NCI-H1436 (cell line): ENCODE results near the gene KAT14.
A peak's percentile ranks its signal among the peaks of the same experiment; 100 is the strongest.
"Not testable (repeated sequence)": the region's sequence is repeated elsewhere in the genome, so short reads cannot be mapped to it uniquely, and the experiment has no call there.

Experiments
- DNase-seq: peaks from one replicate; lab custom pipeline; 2025; lab: John Stamatoyannopoulos, UW

Gene KAT14

DNA sequence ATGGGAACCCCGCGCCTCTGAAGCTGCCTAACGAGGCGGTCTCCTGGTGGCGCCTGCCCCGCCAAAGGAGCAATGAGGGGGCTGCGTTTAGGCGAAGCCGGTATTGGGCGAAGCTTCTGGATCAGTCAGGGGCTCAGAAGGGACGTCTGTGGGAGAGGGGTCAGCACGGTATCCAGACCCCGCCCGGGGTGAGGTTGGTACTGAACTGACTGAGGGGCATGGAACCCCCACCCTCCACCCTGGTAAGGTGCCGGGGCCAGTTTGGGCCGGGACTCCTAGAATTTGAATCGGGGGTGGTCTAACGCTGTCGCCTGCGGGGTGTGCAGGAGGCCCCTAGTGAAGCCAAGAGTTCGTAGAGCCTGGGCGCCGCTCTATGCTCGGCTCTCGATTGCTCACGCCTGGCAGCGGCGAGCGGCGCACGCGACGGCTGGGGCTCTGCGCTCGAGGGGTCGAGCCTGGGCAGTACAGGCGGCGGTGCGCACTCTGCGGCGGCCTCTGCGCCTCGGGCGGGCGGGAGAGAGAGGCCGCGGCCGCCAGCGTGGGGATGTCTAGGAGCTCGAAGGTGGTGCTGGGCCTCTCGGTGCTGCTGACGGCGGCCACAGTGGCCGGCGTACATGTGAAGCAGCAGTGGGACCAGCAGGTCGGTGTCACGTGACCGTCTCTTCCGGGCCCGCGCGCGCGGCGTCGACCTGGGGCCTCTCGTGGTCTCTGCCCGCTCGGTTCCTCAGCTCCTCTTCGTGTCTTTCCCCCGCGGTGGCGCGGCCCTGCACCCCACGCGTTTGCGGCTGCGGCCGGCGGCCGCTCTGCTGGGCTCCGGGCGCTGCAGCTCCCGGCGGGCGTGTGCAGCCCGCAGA is at the start of gene KAT14, which contains the start of gene PET117:
TSS of gene KAT14 (plus strand) at position 452 of the 854 bp plus-strand sequence. CDS start 4,798 bp downstream, outside the sequence.
TSS of gene PET117 (plus strand) at position 452 of the 854 bp plus-strand sequence. CDS start at position 545, 93 bp downstream.
- DNase-seq = peak; percentile 75

GRCh38 chr20:18088298-18088697 is 49.4 kb upstream of the KAT14 start:
- not testable (repeated sequence) for DNase-seq

- not testable (repeated sequence) for DNase-seq
These were observed 48.8 kb upstream of the KAT14 start for GRCh38 chr20:18088841-18089240.

GRCh38 chr20:18090044-18090443 is 47.6 kb upstream of the KAT14 start:
- DNase-seq = no peak

GRCh38 chr20:18090477-18090876 is 47.2 kb upstream of the KAT14 start:
- DNase-seq = no peak

GRCh38 chr20:18091623-18092022 is 46.0 kb upstream of the KAT14 start:
- DNase-seq = no peak

DNA sequence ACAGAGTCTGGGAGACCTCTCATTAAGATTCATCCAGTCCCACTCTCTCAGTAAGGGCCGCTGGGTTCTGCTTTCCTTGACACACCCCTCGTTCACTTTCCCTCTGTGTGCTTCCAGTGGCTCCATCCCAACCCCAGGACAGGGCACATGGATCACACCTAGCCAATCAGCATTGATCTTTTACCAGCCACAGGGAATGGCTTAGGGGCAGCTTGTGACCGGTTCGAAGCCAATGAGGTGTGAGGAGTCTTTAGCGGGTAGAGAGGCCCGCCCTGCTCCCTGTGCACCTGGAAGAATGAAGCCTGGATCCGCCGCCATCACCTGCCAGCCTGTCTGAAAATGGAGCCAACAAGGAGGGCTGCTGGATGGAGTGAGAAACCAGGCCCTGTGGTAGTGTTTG is 44.8 kb upstream of the KAT14 start:
- DNase-seq = no peak

GRCh38 chr20:18093388-18093787 is 44.3 kb upstream of the KAT14 start:
- DNase-seq = no peak

GRCh38 chr20:18094191-18094590 is 43.5 kb upstream of the KAT14 start:
- DNase-seq = no peak

GRCh38 chr20:18100569-18100968 is 37.1 kb upstream of the KAT14 start:
- DNase-seq = not testable (repeated sequence)

DNA sequence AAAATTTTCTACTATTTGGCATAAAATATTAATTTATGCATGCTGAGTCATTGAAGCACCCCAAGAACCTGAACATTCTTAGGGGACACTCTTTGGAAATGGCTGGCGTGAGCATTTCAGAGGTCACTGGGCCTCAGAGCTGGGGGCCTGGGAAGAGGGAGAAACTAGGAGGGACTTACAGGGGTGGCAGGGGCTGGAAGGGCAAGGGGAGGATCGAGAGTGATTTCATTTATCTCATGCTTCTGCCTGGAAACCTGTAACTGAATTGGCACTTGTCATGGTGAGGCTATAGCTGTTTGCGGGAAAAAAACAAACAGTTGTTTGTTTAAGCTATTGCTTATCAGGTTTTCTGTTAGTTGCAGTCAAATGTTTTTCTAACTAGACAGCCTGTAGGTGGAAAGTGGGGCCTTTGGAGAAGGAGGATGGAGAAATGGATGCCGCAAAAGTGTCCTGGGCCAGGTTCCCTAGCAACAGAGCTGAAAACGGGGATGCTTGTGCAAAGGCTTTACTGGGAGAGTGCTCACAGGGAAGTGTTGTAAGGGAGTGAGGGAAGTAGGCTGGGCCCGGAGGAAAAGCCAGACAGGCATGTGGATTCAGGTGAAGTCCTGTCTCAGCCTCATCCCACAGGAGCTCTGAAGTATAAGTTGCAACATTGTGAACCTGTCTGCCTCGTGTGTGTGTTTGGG is 36.4 kb upstream of the KAT14 start:
- no peak for DNase-seq

DNA sequence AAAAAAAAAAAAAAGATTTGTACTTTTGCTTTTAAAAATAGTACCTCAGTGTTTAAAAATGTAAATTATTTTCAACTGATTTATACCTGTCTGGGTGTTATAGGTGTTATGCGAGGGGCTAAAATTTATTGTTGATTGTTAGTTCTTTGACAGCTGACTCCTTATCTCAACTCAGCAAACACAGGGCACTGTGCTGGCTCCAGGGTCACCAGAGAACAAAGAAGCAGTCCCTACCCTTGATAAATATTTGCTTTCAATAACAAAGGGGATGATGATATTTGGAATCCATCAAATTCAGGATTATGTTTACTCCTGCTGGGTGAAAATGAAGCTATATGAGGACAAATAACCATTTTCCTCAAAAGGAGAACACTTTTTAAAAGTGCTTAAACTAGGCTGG is 34.2 kb upstream of the KAT14 start:
- DNase-seq = no peak

- no peak for DNase-seq
These were observed 29.3 kb upstream of the KAT14 start for GRCh38 chr20:18108326-18108725.

- DNase-seq = not testable (repeated sequence)
These were observed 9.1 kb upstream of the KAT14 start for GRCh38 chr20:18128574-18128973.

- DNase-seq = no peak
These were observed 5.0 kb upstream of the KAT14 start for GRCh38 chr20:18132663-18133062.

DNA sequence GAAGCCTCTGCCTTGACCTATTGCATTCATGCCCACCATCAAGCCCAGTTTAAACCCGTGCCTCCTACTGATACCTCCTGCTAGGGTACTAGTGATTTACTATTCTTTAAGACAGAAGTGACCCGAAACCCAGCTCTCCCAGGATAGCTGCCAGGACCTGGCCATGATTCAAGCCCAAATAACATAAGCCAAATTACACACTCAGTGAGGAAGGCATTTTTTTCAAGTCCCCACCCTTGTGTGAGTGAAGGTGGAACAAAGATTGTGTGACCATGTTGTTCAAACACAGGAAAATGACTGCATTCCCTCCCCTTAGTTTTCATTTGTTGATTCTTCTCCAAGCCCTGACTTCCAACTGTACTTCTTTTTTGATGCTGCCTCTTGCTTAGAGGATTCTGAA is 3.7 kb upstream of the KAT14 start:
- DNase-seq = no peak

GRCh38 chr20:18138266-18138582 is 561 bp downstream of the KAT14 start:
- no peak for DNase-seq

- no peak for DNase-seq
These were observed 1.2 kb downstream of the KAT14 start for GRCh38 chr20:18138639-18139583.

GRCh38 chr20:18139832-18140231 is 2.2 kb downstream of the KAT14 start:
- no peak for DNase-seq

GRCh38 chr20:18144541-18145099 is 7.0 kb downstream of the KAT14 start:
- no peak for DNase-seq

- DNase-seq = no peak
These were observed 16.7 kb downstream of the KAT14 start for GRCh38 chr20:18154342-18154741.

GRCh38 chr20:18156045-18156444 is 18.4 kb downstream of the KAT14 start:
- DNase-seq = no peak
